NT2/D1 (cell line): ENCODE data around the gene PELI2.

ENCODE experiments used
- YY1 ChIP-seq: IDR thresholded peaks from 2 replicates; pipeline ENCODE4 v1.6.1; 2011; ENCODE audit not compliant: insufficient read length, insufficient read depth
- ZNF274 ChIP-seq: IDR thresholded peaks from 2 replicates; pipeline ENCODE4 v1.6.1; 2011; ENCODE audit warnings: mild to moderate bottlenecking, low read depth, low read length

- TF ChIP-seq YY1 (no peak), ZNF274 (no peak)
Measured at GRCh38 chr14:56142314-56142713, 24.1 kb downstream of the PELI2 start.
